ENCODE measurements around the gene MKI67. TPM values are rescaled to one million over a fixed set of nuclear protein-coding genes. Genes with fewer than 3 reads are reported as not detected.

The MKI67 gene
- total RNA-seq, 1 donor from 2014 or later = 3.9 TPM

- DNase-seq (ENCODE audit: low spot score) = no peak
Measured at GRCh38 chr10:128050121-128050516, 76.1 kb downstream of the MKI67 start.

- no peak for DNase-seq (ENCODE audit: low spot score)
Measured at GRCh38 chr10:128049226-128050120, 76.8 kb downstream of the MKI67 start.

- no peak for DNase-seq (ENCODE audit: low spot score)
Measured at GRCh38 chr10:128048819-128049210, 77.4 kb downstream of the MKI67 start.

GRCh38 chr10:128047991-128048818, 78.0 kb downstream of the MKI67 start:
- no peak for DNase-seq (ENCODE audit: low spot score)

DNA sequence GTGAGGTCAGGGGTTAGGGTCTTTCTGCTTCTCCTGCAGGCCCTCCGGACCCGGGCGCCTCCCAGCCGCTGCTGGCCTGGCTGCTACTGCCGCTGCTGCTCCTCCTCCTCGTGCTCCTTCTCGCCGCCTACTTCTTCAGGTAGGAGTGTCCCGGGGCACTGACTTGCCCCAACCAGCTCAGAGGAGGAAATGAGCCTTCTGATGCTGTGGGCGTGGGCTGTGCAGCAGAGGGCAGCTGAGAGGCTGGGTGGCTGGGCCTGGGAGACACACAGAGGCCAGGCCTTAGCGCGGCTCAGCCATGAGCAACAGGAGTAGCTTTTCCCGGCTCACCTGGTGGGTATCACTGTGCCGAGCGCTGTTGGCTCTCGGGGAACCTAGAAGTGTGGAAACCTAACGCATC, 78.9 kb downstream of the MKI67 start:
- peak; percentile 86 for DNase-seq (ENCODE audit: low spot score)

- DNase-seq (ENCODE audit: low spot score) = no peak
Measured at GRCh38 chr10:128046953-128047290, 79.3 kb downstream of the MKI67 start.

Other genes starting within 250 kb of the MKI67 start
- 40.8 TPM for gene CLRN3, start 233.5 kb downstream of the MKI67 start, total RNA-seq
- 25.1 TPM for gene PTPRE, start 219.3 kb downstream of the MKI67 start, total RNA-seq